Activated CD8-positive, alpha-beta T cell treated with anti-CD3 and anti-CD28 coated beads, Interleukin-2, amount 10 ng/mL, durations not matched to agents 7 days and 5 days (primary cell): ENCODE measurements around the gene SAV1. TPM values are rescaled to one million over a fixed set of nuclear protein-coding genes. Genes with fewer than 3 reads are reported as not detected.
"Not testable (repeated sequence)": the region's sequence is repeated elsewhere in the genome, so short reads cannot be mapped to it uniquely, and the experiment has no call there.

ENCODE experiments used
- ATAC-seq: fragments of 150-1000 bp; cut with Tn5 transposase; one replicate; pipeline ENCODE4 v1.10.0; 2021; ENCODE audit warnings: moderate library complexity
- CTCF ChIA-PET: fragments of 350-600 bp; sonication (Branson Sonifier 250); formaldehyde crosslinking; loops from one replicate; lab custom pipeline; 2021; ENCODE audit warnings: antibody characterized with exemption; lab: Charles Lee
- POLR2A ChIA-PET: fragments of 350-600 bp; sonication (Branson Sonifier 250); formaldehyde crosslinking; loops from one replicate; lab custom pipeline; 2021; ENCODE audit warnings: antibody characterized with exemption; lab: Charles Lee
- DNase-seq: peaks from one replicate; pipeline ENCODE4 v3.0.0-alpha.2; 2020
- H3K27ac Mint-ChIP-seq: one replicate; pipeline ENCODE4 v1.8.0; 2021; ENCODE audit warnings: mild to moderate bottlenecking, mixed read lengths
- H3K27me3 Mint-ChIP-seq: one replicate; pipeline ENCODE4 v1.8.0; 2021; ENCODE audit warnings: low read depth, mixed read lengths
- H3K36me3 Mint-ChIP-seq: one replicate; pipeline ENCODE4 v1.8.0; 2021; ENCODE audit warnings: low read depth, mixed read lengths
- H3K4me1 Mint-ChIP-seq: one replicate; pipeline ENCODE4 v1.8.0; 2021; ENCODE audit warnings: low read depth, mixed read lengths
- H3K4me3 Mint-ChIP-seq: one replicate; pipeline ENCODE4 v1.8.0; 2021; ENCODE audit warnings: mild to moderate bottlenecking, mixed read lengths
- H3K9me3 Mint-ChIP-seq: one replicate; pipeline ENCODE4 v1.8.0; 2022; ENCODE audit warnings: mixed read lengths; ENCODE audit not compliant: insufficient read depth
- total RNA-seq, 2 experiments: library from RNA; stranded (reverse); gene quantifications; one replicate each; pipeline ENCODE4 v1.2.3, GENCODE V29; 2021

Gene SAV1
- total RNA-seq, 2 experiments from 2014 or later: 2.1 to 2.8 TPM

DNA sequence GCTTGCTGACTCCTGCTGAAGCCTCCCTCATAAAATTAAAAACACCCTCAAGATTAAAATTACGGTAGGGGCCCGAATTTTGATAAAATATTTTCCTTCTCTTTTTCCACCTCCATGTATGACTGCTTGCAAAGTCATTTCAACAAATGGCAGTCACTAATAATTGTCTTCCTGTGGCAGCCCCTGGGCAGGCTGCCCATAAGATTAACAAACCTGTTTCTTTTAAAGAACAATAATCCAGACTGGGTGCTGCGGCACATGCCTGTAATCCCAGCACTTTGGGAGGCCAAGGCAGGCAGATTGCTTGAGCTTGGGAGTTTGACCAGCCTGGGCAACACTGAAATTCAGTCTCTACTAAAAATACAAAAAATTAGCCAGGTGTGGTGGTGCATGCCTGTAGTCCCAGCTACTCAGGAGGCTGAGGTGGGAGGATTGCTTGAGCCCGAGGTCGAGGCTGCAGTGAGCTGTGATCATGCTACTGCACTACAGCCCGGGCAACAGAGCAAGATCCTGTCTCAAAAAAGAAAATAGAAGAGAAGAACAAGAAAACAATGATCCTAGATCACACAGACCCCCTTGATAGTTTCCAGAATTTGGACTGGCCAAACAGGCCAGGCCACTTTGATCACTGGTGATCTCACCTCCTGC lies 8.7 kb downstream of the SAV1 start:
- Mint-ChIP-seq H3K27me3 (no peaks in the 10 kb centered on the region), H3K4me3 (no peak overlapping the region), H3K4me1 (no peaks in the 10 kb centered on the region), H3K36me3 (no peaks in the 10 kb centered on the region), H3K9me3 (no peaks in the 10 kb centered on the region), H3K27ac (no peak overlapping the region)
- ChIA-PET POLR2A (no interaction called here), CTCF (interaction anchor here (1.5 kb wide), 1 partner anchor 16 kb away, joined by 4 read pairs; no protein-coding TSS in a partner anchor)
- DNase-seq (no peak), ATAC-seq (no peak)

DNA sequence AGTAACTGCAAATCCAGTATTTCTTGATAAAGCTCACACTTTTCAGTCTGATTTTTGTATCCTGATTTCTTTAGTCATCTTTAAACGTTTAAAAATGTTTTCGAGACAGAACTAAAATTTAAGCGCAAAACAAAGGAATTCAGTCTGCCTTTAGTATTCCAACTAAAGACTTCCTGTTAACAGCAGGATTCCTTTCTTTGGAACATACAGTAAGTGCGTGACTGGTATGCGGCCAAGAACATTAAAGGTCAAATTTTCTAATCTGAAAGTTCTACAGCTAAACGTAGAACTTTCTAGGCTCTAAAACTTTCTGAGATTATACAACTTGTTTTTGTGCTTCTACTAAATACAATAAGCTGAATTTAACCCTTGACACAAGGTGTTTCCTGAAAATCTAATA lies 9.9 kb downstream of the SAV1 start:
- DNase-seq (no peak), ATAC-seq (no peak)
- Mint-ChIP-seq H3K4me3 (no peak overlapping the region), H3K9me3 (no peaks in the 10 kb centered on the region), H3K4me1 (no peaks in the 10 kb centered on the region), H3K27me3 (no peaks in the 10 kb centered on the region), H3K27ac (no peak overlapping the region), H3K36me3 (no peaks in the 10 kb centered on the region)
- POLR2A ChIA-PET: no interaction called here
- CTCF ChIA-PET: interaction anchor here (1.4 to 1.5 kb wide), 2 partner anchors 14 to 56 kb away, joined by 3 to 4 read pairs; no protein-coding TSS in a partner anchor

DNA sequence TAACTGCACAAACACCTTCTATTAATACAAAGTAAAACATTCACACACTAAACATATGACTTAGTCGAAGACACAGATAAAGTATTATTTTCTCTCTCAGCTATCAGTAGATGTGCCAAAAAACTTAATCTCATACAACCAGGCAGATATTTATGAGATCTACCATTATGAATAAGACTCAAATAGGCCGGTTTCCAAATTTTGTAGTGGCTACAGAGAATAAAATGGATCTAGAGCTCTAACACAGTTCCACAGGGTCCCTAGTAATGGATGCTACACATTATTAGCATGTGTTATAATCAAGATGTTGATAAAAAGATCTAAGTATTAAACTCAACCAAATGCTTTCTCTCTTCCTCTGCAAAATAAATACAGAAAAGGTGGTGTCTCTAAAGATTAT lies 10.4 kb downstream of the SAV1 start:
- no peaks in the 10 kb centered on the region for H3K9me3 Mint-ChIP-seq
- ChIA-PET CTCF (interaction anchor here (1.4 to 1.9 kb wide), 2 partner anchors 57 to 203 kb away, joined by 3 to 7 read pairs; no protein-coding TSS in a partner anchor), POLR2A (no interaction called here)
- ATAC-seq (no peak), DNase-seq (no peak)
- H3K27ac Mint-ChIP-seq: no peak overlapping the region
- H3K27me3 Mint-ChIP-seq: no peaks in the 10 kb centered on the region
- H3K36me3 Mint-ChIP-seq: no peaks in the 10 kb centered on the region
- no peak overlapping the region for H3K4me3 Mint-ChIP-seq
- no peaks in the 10 kb centered on the region for H3K4me1 Mint-ChIP-seq

DNA sequence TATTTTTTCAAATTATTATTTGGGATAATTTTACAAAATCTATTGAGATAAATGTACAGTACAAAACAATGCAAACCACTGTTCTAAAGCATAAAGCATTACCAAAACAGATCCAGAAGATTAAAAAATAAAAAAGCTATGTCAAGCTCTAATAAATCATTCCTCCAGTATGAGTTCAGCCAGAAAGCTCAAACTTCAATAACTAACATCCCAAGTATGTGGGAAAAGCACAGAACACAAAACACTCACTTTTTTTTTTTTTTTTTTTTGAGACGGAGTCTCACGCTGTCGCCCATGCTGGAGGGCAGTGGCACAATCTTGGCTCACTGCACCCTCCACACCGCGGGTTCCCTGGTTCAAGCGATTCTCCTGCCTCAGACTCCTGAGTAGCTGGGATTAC lies 11.3 kb downstream of the SAV1 start:
- H3K9me3 Mint-ChIP-seq: no peaks in the 10 kb centered on the region
- no peak overlapping the region for H3K27ac Mint-ChIP-seq
- DNase-seq (no peak), ATAC-seq (no peak)
- H3K4me1 Mint-ChIP-seq: no peaks in the 10 kb centered on the region
- POLR2A ChIA-PET: no interaction called here
- H3K4me3 Mint-ChIP-seq: no peak overlapping the region
- no peaks in the 10 kb centered on the region for H3K27me3 Mint-ChIP-seq
- no peaks in the 10 kb centered on the region for H3K36me3 Mint-ChIP-seq
- CTCF ChIA-PET: interaction anchor here (0.6 to 1.9 kb wide), 3 partner anchors 58 to 204 kb away, joined by 3 to 7 read pairs (median 3); no protein-coding TSS in a partner anchor

DNA sequence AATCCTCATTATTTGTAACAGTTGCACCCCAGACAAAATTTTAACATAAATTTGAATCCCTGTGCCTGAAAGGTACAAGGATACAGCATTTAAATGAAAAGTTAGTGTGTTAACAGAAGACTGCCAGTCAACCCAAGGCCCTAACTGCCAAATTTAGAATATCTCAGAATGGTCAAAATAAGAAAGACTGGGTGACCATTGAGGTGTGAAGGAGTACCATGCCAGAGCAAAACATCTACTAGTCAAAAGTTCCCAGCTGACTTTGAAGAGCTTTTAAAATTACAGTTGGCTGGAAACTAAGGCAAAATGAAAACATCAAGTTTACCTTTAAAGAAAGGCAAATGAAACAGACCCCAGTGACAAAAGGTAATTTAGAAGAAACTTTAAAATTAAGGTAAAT lies 18.4 kb downstream of the SAV1 start:
- H3K36me3 Mint-ChIP-seq: no peaks in the 10 kb centered on the region
- H3K27me3 Mint-ChIP-seq: no peaks in the 10 kb centered on the region
- no peak for DNase-seq
- ChIA-PET CTCF (no interaction called here), POLR2A (no interaction called here)
- H3K4me1 Mint-ChIP-seq: no peaks in the 10 kb centered on the region
- no peak overlapping the region for H3K27ac Mint-ChIP-seq
- ATAC-seq: no peak
- H3K4me3 Mint-ChIP-seq: no peak overlapping the region
- H3K9me3 Mint-ChIP-seq: no peaks in the 10 kb centered on the region

DNA sequence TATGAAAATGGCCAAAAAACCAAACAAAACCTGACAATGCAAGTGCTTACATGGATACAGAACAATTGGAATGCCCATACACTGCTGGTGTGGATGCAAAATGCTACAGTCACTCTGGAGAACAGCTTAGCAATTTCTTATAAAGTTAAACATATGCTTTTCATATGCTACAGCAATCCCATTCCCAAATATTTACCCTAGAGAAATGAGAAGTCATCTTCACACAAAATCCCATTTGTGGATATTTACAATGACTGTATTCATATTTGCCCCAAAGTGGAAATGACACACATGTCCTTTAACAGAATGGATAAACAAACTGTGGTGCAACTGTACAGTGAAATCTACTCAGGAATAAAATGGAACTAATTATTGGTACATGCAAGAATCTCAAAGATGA lies 20.4 kb downstream of the SAV1 start:
- ChIA-PET POLR2A (no interaction called here), CTCF (no interaction called here)
- no peaks in the 10 kb centered on the region for H3K9me3 Mint-ChIP-seq

DNA sequence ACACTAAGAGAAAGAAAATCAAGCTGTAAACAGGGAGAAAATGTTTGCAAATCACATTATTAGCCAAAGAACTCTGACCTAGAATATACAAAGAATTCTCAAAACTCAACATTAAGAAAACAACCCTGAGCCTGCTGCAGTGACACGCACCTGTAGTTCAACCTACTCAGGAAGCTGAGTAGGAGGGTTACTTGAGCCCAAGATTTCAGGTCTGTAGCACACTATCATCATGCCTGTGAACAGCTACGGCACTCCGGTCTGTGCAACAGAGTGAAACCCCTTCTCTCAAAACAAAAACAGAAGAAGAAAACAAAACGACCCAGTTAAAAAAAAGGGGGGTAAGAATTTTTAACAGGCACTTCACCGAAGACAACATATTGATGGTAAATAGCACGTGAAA lies 20.8 kb downstream of the SAV1 start:
- Mint-ChIP-seq H3K27me3 (no peaks in the 10 kb centered on the region), H3K4me1 (no peaks in the 10 kb centered on the region), H3K27ac (no peak overlapping the region), H3K36me3 (no peaks in the 10 kb centered on the region), H3K9me3 (no peaks in the 10 kb centered on the region), H3K4me3 (no peak overlapping the region)
- ATAC-seq (no peak), DNase-seq (no peak)
- POLR2A ChIA-PET: no interaction called here
- CTCF ChIA-PET: no interaction called here

More for the DNA sequence above, 20.4 kb downstream of the SAV1 start:
- no peaks in the 10 kb centered on the region for H3K27me3 Mint-ChIP-seq
- H3K4me1 Mint-ChIP-seq: no peaks in the 10 kb centered on the region
- ATAC-seq (no peak), DNase-seq (no peak)
- no peak overlapping the region for H3K4me3 Mint-ChIP-seq
- no peaks in the 10 kb centered on the region for H3K36me3 Mint-ChIP-seq
- H3K27ac Mint-ChIP-seq: no peak overlapping the region

DNA sequence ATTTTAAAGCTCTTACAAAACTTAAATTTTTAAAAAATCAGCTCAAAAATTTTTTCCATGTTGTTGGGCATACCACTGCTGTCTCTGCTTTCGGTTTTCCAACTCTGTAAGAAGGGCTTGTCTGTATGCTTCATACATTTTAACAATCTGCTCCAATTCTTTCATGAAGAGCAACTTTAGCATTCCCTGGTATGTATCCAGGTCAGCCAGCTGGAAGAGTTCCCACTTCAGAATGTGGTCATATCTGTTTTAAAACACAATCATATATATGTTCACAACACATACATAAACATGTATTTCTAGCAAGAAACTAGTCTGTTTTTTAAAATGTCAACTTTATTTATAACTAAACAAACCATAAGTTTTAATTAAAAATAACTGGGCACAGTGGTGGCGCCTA lies 33.0 kb downstream of the SAV1 start:
- no peak for DNase-seq
- Mint-ChIP-seq H3K4me3 (no peak overlapping the region), H3K36me3 (no peaks in the 10 kb centered on the region), H3K9me3 (no peaks in the 10 kb centered on the region), H3K4me1 (no peaks in the 10 kb centered on the region), H3K27ac (no peak overlapping the region), H3K27me3 (no peaks in the 10 kb centered on the region)
- POLR2A ChIA-PET: no interaction called here
- ATAC-seq: no peak
- CTCF ChIA-PET: no interaction called here

DNA sequence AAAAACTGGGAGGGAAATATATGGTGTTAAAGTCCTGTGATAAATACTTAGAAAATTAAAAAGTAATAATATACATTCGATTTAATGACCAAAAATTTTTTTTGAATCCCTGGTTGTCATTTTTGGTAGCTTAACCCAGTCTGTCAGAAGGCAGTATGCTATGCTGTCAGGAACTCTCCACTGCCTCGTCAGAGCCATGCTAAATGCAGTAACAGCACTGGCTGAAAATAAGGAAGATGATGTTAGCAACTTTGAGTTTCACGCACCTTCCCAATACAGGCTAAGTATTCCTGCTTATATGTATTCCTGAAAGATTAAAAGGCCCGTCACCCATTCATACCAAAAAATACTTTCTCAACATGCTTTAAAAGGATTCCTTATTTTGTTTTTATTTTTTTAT lies 34.2 kb downstream of the SAV1 start:
- Mint-ChIP-seq H3K9me3 (no peaks in the 10 kb centered on the region), H3K36me3 (no peaks in the 10 kb centered on the region), H3K4me3 (no peak overlapping the region), H3K27me3 (no peaks in the 10 kb centered on the region), H3K4me1 (no peaks in the 10 kb centered on the region), H3K27ac (no peak overlapping the region)
- CTCF ChIA-PET: interaction anchor here (1.4 kb wide), 1 partner anchor 14 kb away, joined by 4 read pairs; no protein-coding TSS in a partner anchor
- no peak for DNase-seq
- POLR2A ChIA-PET: no interaction called here
- ATAC-seq: no peak

DNA sequence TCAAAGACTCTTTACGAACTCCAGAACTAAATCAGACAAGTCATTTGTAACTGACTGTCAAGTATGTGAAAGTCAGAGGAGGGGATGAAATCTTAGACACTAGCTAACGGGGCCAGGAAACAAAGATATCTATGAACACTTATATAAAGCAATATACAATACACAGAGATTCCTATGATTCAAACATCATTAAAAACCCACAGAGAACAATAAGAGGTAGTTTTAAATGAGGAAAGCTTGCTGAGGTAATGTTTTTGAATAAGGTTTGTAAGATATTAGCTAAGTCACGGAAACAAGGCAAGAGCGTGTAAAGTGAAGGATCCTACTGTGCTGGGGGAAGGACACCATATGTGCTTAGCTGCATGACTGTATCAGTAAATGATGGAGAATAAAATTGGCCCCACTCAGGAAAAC lies 36.7 kb downstream of the SAV1 start:
- H3K4me3 Mint-ChIP-seq: no peak overlapping the region
- CTCF ChIA-PET: interaction anchor here (0.9 to 1.8 kb wide), 3 partner anchors 12 to 142 kb away, joined by 3 to 4 read pairs (median 3); no protein-coding TSS in a partner anchor
- H3K36me3 Mint-ChIP-seq: no peaks in the 10 kb centered on the region
- H3K9me3 Mint-ChIP-seq: no peaks in the 10 kb centered on the region
- H3K27me3 Mint-ChIP-seq: no peaks in the 10 kb centered on the region
- H3K4me1 Mint-ChIP-seq: no peaks in the 10 kb centered on the region
- DNase-seq (no peak), ATAC-seq (no peak)
- no peak overlapping the region for H3K27ac Mint-ChIP-seq
- POLR2A ChIA-PET: no interaction called here

DNA sequence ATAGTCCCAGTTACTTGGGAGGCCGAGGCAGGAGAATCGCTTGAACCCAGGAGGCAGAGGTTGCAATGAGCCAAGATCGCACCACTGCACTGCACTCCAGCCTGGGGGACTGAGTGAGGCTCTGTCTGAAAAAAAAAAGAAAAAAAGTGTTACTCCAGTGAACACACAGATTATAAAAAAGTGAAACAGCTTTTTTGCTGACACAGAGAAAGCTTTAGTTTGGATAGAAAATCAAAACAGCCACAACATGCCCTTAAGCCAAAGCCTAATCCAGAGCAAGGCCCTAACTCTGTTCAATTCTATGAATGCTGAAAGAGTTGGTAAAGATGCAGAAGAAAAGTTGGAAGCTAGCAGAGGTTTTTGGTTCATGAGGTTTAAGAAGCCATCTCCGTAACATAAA lies 43.2 kb downstream of the SAV1 start:
- ATAC-seq, H3K27me3 Mint-ChIP-seq, H3K27ac Mint-ChIP-seq, H3K36me3 Mint-ChIP-seq, POLR2A ChIA-PET, DNase-seq, H3K9me3 Mint-ChIP-seq, H3K4me1 Mint-ChIP-seq, H3K4me3 Mint-ChIP-seq: not testable (repeated sequence)
- CTCF ChIA-PET: interaction anchor here (0.9 to 1.9 kb wide), 2 partner anchors 89 to 152 kb away, joined by 3 to 6 read pairs; no protein-coding TSS in a partner anchor

DNA sequence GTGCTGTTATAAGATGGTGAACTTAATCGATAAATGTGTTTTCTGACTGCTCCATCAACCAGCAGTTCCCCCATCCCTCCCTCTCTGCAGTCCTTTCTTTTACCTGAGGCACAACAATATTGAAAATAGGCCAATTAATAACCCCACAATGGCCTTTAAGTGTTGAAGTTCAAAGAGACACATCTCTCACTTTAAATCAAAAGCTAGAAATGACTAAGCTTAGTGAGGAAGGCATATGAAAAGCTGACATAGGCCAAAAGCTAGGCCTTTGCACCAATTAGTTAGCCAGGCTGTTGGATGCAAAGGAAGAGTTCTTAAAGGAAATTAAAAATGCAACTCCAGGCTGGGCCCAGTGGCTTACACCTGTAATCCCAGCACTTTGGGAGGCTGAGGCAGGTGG lies 43.7 kb downstream of the SAV1 start:
- no peak overlapping the region for H3K4me3 Mint-ChIP-seq
- CTCF ChIA-PET: interaction anchor here (0.9 to 1.9 kb wide), 2 partner anchors 89 to 153 kb away, joined by 3 to 6 read pairs; no protein-coding TSS in a partner anchor
- no peak overlapping the region for H3K27ac Mint-ChIP-seq
- H3K9me3 Mint-ChIP-seq: no peaks in the 10 kb centered on the region
- no peak for DNase-seq
- POLR2A ChIA-PET: no interaction called here
- no peaks in the 10 kb centered on the region for H3K36me3 Mint-ChIP-seq
- H3K27me3 Mint-ChIP-seq: no peaks in the 10 kb centered on the region
- H3K4me1 Mint-ChIP-seq: no peaks in the 10 kb centered on the region
- ATAC-seq: no peak
